Measurements from ENCODE around the gene NOD2. TPM values are rescaled to one million over a fixed set of nuclear protein-coding genes. Genes with fewer than 3 reads are reported as not detected.

The NOD2 gene
- total and polyA plus RNA-seq, 12 donors = 0.13 to 4.9 (median 0.48) TPM

DNA sequence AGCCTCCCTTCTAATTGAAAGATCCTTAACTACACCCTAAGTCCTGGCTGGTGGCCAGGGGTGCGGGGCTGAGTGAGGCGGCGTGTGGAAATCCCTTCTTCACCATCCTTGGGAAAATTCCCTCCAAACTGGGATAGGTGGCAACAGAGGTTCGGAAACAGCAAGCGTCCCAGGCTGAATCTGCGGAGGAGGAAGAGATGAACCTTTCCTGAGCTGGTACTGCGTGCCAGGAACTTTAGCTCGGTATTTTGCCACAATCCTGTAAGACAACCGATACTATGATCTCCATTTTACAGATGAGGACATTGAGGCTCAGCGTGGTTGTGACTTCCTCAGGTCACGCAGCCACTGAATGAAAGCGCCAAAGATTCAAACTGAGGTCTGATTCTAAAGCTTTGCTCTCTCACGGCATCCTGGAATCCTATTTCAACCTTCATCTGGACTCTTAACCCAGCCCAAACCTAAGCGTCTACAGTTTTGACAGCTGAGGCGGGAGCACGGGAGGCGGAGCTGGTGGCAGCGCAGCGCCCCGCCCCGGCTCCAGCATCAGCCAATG lies 47.9 kb downstream of the NOD2 start:
- whole genome bisulfite sequencing, 2 donors = 4 to 7% methylated on average over 21 of the region's 21 CpGs
- Histone ChIP-seq H3K27me3 (no peaks in the 10 kb centered on the region), H3K4me3 (peak overlapping the region; percentile 22 to 95 (median 90)), H3K9me3 (no peaks in the 10 kb centered on the region), H3K4me1 (peaks cover 0 to 43% (median 32%) of the 10 kb centered on the region in 9 donors), H3K36me3 (peaks cover 0 to 21% (median 0%) of the 10 kb centered on the region in 9 donors), H3K27ac (peak overlapping the region in 9 of 10 donors; percentile 32 to 98 (median 85))
- DNase-seq (peak; percentile 27 to 29), ATAC-seq (peak in 1 of 8 donors; percentile 2)
- TF ChIP-seq, protein P1, sequence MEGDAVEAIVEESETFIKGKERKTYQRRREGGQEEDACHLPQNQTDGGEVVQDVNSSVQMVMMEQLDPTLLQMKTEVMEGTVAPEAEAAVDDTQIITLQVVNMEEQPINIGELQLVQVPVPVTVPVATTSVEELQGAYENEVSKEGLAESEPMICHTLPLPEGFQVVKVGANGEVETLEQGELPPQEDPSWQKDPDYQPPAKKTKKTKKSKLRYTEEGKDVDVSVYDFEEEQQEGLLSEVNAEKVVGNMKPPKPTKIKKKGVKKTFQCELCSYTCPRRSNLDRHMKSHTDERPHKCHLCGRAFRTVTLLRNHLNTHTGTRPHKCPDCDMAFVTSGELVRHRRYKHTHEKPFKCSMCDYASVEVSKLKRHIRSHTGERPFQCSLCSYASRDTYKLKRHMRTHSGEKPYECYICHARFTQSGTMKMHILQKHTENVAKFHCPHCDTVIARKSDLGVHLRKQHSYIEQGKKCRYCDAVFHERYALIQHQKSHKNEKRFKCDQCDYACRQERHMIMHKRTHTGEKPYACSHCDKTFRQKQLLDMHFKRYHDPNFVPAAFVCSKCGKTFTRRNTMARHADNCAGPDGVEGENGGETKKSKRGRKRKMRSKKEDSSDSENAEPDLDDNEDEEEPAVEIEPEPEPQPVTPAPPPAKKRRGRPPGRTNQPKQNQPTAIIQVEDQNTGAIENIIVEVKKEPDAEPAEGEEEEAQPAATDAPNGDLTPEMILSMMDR (IDR thresholded peaks at IDR 0.05) = no peak
- intact Hi-C loops (cut with DNase I) = loop anchor here in 4 of 10 donors (1.0 to 10.0 kb wide), 7 partner anchors 43 to 369 kb away; no protein-coding TSS in a partner anchor

DNA sequence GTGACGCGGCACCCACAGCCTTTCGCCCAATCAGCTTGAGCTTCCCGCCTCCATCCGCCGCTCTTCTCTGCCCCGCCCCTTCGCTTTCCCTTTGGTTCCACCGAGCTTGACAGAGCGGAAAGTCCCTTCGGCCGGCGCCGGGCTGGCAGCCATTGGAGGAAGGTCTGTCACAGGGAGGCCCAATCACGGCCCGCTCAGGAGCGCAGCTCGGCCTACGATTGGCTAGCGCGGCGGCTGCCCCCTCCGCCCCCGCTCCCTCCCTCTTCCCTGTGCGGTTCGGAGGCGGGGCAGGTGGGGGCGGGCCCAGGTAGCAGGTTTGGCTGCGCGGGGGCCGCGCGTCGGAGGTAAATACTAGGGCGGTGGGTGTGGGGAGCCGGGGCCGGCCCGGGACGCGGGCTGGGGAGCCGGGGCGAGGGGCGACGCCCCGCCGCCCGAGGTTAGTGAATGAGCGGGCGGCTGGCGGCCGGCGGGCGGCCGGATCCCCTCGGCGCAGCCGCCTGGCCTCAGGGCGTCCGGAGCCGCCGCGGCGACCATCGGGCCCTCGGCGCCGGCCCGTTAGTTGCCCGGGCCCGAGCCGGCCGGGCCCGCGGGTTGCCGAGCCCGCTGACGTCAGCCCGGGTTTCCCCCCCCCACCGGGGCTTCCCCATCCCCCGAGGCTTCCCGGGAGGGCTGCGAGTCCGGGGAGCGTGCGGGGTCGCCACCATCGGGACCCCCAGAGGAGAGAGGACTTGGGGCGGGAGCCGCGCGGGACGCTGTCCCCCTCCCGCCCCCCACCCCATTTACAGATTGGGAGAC lies 48.6 kb downstream of the NOD2 start, which contains the start of gene CYLD:
CYLD (plus strand) TSS at position 306 of the 795 bp plus-strand sequence. CDS start 7,613 bp downstream, outside the sequence.
- ATAC-seq (peak; percentile 98 to 100 (median 99)), DNase-seq (peak; percentile 99 to 100)
- intact Hi-C loops (cut with DNase I) = loop anchor here in 4 of 10 donors (1.0 to 10.0 kb wide), 7 partner anchors 43 to 370 kb away; no protein-coding TSS in a partner anchor
- peaks cover 0 to 50% (median 34%) of the 10 kb centered on the region in 9 donors for H3K4me1 ChIP-seq
- no peaks in the 10 kb centered on the region for H3K9me3 ChIP-seq
- TF ChIP-seq, protein P1 (IDR thresholded peaks at IDR 0.05) = no peak
- peak within 1 kb of the TSS; percentile 75 to 98 (median 90) for H3K27ac ChIP-seq
- peak within 1 kb of the TSS; percentile 48 to 98 (median 93) for H3K4me3 ChIP-seq
- no peaks in the 10 kb centered on the region for H3K27me3 ChIP-seq
- H3K36me3 ChIP-seq = peaks cover 0 to 27% (median 0%) of the 10 kb centered on the region in 9 donors
- 0 to 1% methylated on average over 83 to 93 of the region's 93 CpGs for WGBS, 2 donors

DNA sequence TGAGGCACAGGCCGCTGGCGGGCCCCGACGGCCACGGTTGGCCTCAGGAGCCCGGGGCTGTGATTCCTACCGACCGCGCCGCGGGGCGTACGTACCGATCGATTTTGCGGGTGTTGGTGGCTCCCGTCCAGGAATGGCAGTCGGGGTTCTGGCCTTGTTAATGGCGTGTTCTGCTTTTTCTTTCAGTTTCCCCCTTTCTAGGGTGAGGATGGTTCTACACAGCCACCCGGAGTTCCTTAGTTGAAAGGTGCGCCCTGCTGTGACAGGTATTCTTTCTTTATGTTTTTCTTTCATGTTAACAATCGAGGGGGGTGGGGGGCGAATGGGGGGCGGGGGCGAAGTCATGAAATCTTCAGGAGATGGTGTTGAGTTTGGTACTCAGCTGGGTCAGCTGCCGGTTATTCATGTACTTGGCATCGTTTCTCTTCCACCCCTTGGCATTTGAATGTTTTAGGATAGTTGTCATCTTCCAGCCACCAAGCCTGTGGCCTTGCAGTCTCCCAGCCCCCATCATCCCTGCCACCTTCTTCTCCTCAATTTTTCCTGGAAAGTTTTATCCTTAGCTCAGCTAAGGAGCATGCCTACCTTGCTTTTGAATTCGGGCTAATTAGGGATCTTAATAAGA lies 49.3 kb downstream of the NOD2 start:
- intact Hi-C loops (cut with DNase I) = loop anchor here in 3 of 10 donors (5.0 to 10.0 kb wide), 5 partner anchors 45 to 370 kb away; no protein-coding TSS in a partner anchor
- ATAC-seq = no peak
- Histone ChIP-seq H3K27me3 (no peaks in the 10 kb centered on the region), H3K9me3 (no peaks in the 10 kb centered on the region), H3K36me3 (peaks cover 0 to 27% (median 0%) of the 10 kb centered on the region in 9 donors), H3K4me1 (peaks cover 0 to 57% (median 40%) of the 10 kb centered on the region in 9 donors), H3K4me3 (peak overlapping the region; percentile 48 to 98 (median 93)), H3K27ac (peak overlapping the region; percentile 69 to 98 (median 90))
- peak in 1 of 2 donors; percentile 13 for DNase-seq
- TF ChIP-seq, protein P1 (IDR thresholded peaks at IDR 0.05) = no peak
- WGBS, 2 donors = 1 to 2% methylated on average over 18 to 28 of the region's 28 CpGs

All from heart right ventricle (tissue), 16 donors.